ENCODE data around the gene LGALSL. TPM values are rescaled to one million over a fixed set of nuclear protein-coding genes. Genes with fewer than 3 reads are reported as not detected.

LGALSL gene
- total RNA-seq, 6 donors from 2014 or later: 8.4 to 31.5 (median 21.1) TPM

GRCh38 chr2:64419596-64420165, 34.3 kb upstream of the LGALSL start:
- H3K4me1 ChIP-seq: peaks cover 0 to 5% (median 0%) of the 10 kb centered on the region in 4 donors
- no peaks in the 10 kb centered on the region for H3K36me3 ChIP-seq
- H3K27me3 ChIP-seq: no peaks in the 10 kb centered on the region
- 87 to 90% methylated on average over 2 of the region's 2 CpGs for WGBS, 2 donors
- ATAC-seq (ENCODE audit: low FRiP score in 2 of 2): no peak
- TF ChIP-seq POLR2AphosphoS5 (IDR thresholded peaks at IDR 0.05) (no peak), EP300 (IDR thresholded peaks at IDR 0.05) (no peak), POLR2A (IDR thresholded peaks at IDR 0.05) (no peak), CTCF (IDR thresholded peaks at IDR 0.05) (no peak)
- no peak overlapping the region for H3K4me3 ChIP-seq
- no peak for DNase-seq
- no peaks in the 10 kb centered on the region for H3K9me3 ChIP-seq
- no peak overlapping the region for H3K27ac ChIP-seq

- TF ChIP-seq CTCF (IDR thresholded peaks at IDR 0.05) (no peak), EP300 (IDR thresholded peaks at IDR 0.05) (no peak), POLR2A (IDR thresholded peaks at IDR 0.05) (no peak), POLR2AphosphoS5 (IDR thresholded peaks at IDR 0.05) (no peak)
- H3K27ac ChIP-seq: no peak overlapping the region
- no peak for ATAC-seq (ENCODE audit: low FRiP score in 2 of 2)
- H3K4me3 ChIP-seq: no peak overlapping the region
- peaks cover 0 to 5% (median 0%) of the 10 kb centered on the region in 4 donors for H3K4me1 ChIP-seq
- no peak for DNase-seq
- H3K27me3 ChIP-seq: no peaks in the 10 kb centered on the region
- no peaks in the 10 kb centered on the region for H3K9me3 ChIP-seq
- H3K36me3 ChIP-seq: no peaks in the 10 kb centered on the region
Observed at GRCh38 chr2:64420677-64421076, 33.3 kb upstream of the LGALSL start.

- WGBS, 2 donors: 97 to 99% methylated on average over 5 of the region's 5 CpGs
- no peak overlapping the region for H3K27ac ChIP-seq
- no peaks in the 10 kb centered on the region for H3K27me3 ChIP-seq
- peaks cover 0 to 5% (median 0%) of the 10 kb centered on the region in 4 donors for H3K4me1 ChIP-seq
- no peak for ATAC-seq (ENCODE audit: low FRiP score in 2 of 2)
- TF ChIP-seq CTCF (IDR thresholded peaks at IDR 0.05) (no peak), POLR2AphosphoS5 (IDR thresholded peaks at IDR 0.05) (no peak), EP300 (IDR thresholded peaks at IDR 0.05) (no peak), POLR2A (IDR thresholded peaks at IDR 0.05) (no peak)
- no peaks in the 10 kb centered on the region for H3K9me3 ChIP-seq
- no peak for DNase-seq
- no peaks in the 10 kb centered on the region for H3K36me3 ChIP-seq
- no peak overlapping the region for H3K4me3 ChIP-seq
Observed at GRCh38 chr2:64421201-64421600, 32.8 kb upstream of the LGALSL start.

- Histone ChIP-seq H3K27me3 (no peaks in the 10 kb centered on the region), H3K27ac (no peak overlapping the region), H3K9me3 (no peaks in the 10 kb centered on the region), H3K4me1 (peaks cover 0 to 5% (median 0%) of the 10 kb centered on the region in 4 donors), H3K36me3 (no peaks in the 10 kb centered on the region), H3K4me3 (no peak overlapping the region)
- DNase-seq (no peak), ATAC-seq (ENCODE audit: low FRiP score in 2 of 2) (no peak)
- 75 to 82% methylated on average over 1 of the region's 1 CpG for WGBS, 2 donors
- TF ChIP-seq CTCF (IDR thresholded peaks at IDR 0.05) (no peak), POLR2AphosphoS5 (IDR thresholded peaks at IDR 0.05) (no peak), EP300 (IDR thresholded peaks at IDR 0.05) (no peak), POLR2A (IDR thresholded peaks at IDR 0.05) (no peak)
Observed at GRCh38 chr2:64422466-64422865, 31.5 kb upstream of the LGALSL start.

GRCh38 chr2:64423303-64423702, 30.7 kb upstream of the LGALSL start:
- DNase-seq (no peak), ATAC-seq (ENCODE audit: low FRiP score in 2 of 2) (no peak)
- no peaks in the 10 kb centered on the region for H3K27me3 ChIP-seq
- no peaks in the 10 kb centered on the region for H3K36me3 ChIP-seq
- TF ChIP-seq EP300 (IDR thresholded peaks at IDR 0.05) (no peak), POLR2AphosphoS5 (IDR thresholded peaks at IDR 0.05) (no peak), CTCF (IDR thresholded peaks at IDR 0.05) (no peak)
- no peak overlapping the region for H3K27ac ChIP-seq
- no peaks in the 10 kb centered on the region for H3K9me3 ChIP-seq
- H3K4me1 ChIP-seq: peaks cover 0 to 5% (median 0%) of the 10 kb centered on the region in 4 donors
- no peak overlapping the region for H3K4me3 ChIP-seq
